ENCODE measurements around the gene CDH22. TPM values are rescaled to one million over a fixed set of nuclear protein-coding genes. Genes with fewer than 3 reads are reported as not detected.

The CDH22 gene, protein sequence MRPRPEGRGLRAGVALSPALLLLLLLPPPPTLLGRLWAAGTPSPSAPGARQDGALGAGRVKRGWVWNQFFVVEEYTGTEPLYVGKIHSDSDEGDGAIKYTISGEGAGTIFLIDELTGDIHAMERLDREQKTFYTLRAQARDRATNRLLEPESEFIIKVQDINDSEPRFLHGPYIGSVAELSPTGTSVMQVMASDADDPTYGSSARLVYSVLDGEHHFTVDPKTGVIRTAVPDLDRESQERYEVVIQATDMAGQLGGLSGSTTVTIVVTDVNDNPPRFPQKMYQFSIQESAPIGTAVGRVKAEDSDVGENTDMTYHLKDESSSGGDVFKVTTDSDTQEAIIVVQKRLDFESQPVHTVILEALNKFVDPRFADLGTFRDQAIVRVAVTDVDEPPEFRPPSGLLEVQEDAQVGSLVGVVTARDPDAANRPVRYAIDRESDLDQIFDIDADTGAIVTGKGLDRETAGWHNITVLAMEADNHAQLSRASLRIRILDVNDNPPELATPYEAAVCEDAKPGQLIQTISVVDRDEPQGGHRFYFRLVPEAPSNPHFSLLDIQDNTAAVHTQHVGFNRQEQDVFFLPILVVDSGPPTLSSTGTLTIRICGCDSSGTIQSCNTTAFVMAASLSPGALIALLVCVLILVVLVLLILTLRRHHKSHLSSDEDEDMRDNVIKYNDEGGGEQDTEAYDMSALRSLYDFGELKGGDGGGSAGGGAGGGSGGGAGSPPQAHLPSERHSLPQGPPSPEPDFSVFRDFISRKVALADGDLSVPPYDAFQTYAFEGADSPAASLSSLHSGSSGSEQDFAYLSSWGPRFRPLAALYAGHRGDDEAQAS
- total RNA-seq: not detected

DNA sequence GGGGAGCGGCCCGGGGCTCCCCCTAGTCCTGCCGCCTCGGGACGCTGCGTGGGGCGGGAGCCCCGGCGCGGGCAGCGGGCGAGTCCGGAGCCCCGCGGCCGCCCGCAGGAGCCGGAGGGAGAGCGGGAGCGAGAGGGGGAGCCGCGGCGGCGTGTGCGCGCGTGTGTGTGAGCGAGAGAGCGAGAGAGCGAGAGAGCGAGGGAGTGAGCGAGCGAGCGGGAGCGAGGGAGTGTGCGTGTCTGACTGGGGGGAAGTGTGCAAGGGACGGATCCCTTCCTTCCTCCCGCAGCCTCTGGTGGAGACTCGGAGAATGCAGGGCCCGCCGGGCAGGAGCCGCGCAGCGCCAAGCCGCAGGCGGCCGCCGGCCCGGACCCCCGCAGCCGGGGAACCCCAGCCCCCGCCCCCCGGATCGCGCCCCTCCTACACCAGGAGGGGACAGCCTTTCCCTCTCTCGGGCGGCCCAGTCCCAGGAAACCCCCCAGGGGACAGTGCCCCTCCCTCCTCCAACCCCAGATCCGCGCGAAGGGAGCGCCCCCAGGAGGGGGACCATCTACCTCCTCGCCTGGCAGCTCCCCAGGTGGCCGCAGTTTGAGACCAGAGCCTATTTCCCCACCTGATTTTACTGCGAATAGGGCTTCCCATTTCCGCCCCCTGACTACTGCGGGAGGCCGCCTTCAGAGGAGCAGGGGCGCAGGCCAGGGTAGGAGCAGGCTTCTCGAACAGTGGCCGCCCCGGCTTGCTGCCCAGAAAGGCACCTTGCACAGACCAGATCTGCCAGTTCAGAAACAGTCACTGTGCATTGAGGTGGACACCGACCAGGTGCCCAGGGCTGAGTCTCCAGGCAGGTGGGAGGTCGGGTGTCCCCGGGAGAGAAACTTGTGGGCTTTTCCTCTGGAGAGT is at the start of gene CDH22:
Gene CDH22 (minus strand): TSS at position 241 of the 900 bp plus-strand sequence. CDS start 57,204 bp downstream, outside the sequence.
- Mint-ChIP-seq H3K4me3 (peak within 1 kb of the TSS; percentile 54), H3K27me3 (peaks cover 62% of the 10 kb centered on the region), H3K9me3 (ENCODE audit: low read depth) (no peaks in the 10 kb centered on the region), H3K27ac (no peak within 1 kb of the TSS), H3K36me3 (ENCODE audit: low read depth) (no peaks in the 10 kb centered on the region), H3K4me1 (peaks cover 8% of the 10 kb centered on the region)
- ATAC-seq (peak; percentile 60), DNase-seq (peak; percentile 65)
- intact Hi-C loops (cut with DNase I, micrococcal nuclease): loop anchor here (5.0 kb wide), 2 partner anchors 286 to 379 kb away; partner anchors contain the start of gene TP53RK (in 1 of the 2)
- POLR2A ChIA-PET: no interaction called here
- CTCF ChIA-PET: no interaction called here

DNA sequence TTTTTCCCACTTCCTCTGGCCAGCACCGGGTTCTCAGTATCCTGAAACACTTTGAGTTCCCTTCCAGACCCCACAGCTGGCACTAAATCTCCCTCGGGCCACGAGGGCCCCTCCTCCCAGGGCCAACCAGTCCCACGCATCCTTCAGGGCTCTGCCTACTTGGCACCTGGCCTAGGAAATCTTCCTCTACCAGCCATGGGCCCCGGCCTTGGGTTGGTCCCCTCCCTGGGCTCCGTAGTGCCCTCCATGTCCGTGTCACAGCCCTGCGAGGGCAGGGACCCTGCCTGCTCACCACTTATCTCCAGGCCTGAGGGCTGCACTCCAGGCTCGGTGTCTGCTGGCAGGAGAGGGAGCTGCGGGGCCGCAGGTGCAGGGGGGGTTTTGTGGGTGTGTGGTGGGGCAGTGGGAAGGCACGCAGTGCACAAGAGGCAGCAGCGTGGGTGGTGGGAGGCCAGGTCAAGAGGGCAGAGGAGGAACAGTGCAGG is 48.8 kb upstream of the CDH22 start:
- H3K4me3 Mint-ChIP-seq: no peak overlapping the region
- ATAC-seq (no peak), DNase-seq (no peak)
- ChIA-PET POLR2A (interaction anchor here (0.6 kb wide), 1 partner anchor 41 kb away, joined by 4 read pairs; no protein-coding TSS in a partner anchor), CTCF (interaction anchor here (0.9 kb wide), 1 partner anchor 9 kb away, joined by 3 read pairs; no protein-coding TSS in a partner anchor)
- no peaks in the 10 kb centered on the region for H3K9me3 Mint-ChIP-seq (ENCODE audit: low read depth)
- H3K27me3 Mint-ChIP-seq: no peaks in the 10 kb centered on the region
- H3K36me3 Mint-ChIP-seq (ENCODE audit: low read depth): peaks cover 17% of the 10 kb centered on the region
- intact Hi-C loops (cut with DNase I, micrococcal nuclease): no loop called here
- H3K4me1 Mint-ChIP-seq: peaks cover 50% of the 10 kb centered on the region
- peak overlapping the region; percentile 76 for H3K27ac Mint-ChIP-seq

DNA sequence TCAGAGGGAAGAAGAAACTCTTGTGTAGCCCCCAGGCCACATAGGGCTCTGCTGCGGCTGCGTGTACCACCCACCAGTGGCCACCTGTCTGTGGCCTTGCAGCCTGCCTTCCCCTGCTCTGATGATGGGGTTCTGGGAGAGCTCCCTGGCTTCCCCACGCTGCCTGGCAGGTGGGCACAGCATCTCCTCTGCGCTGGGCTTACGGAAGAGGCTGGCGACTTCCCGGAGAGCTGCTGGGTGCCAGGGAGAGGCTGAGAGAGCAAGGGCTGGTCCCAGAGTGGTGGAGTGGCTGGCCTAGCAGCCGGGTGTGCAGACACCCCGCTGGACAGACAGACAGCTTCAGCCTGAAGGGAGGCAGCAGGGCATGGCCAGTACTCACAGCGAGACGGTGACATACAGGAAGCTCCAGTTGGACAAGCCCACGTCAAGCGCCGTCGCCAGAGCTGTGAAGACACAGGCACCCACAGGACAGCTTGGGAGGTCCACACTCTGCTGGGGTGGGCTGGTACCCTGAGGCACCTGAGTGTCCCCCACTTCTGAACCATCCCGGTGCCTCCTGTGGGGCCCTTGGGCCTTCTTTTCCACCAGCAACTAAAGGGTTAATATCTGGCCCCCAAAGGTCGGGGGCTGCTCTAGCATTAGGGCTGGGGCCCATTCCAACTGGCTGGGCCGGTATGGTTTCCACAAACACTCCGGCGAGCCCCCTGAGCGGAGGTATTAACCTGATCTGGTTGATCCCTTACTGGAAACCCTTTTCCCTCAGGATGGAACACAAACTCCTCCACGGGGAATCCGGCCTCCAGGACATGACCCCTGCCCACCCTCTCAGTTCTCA is 48.1 kb upstream of the CDH22 start:
- POLR2A ChIA-PET: no interaction called here
- H3K9me3 Mint-ChIP-seq (ENCODE audit: low read depth): no peaks in the 10 kb centered on the region
- no peak overlapping the region for H3K4me3 Mint-ChIP-seq
- H3K36me3 Mint-ChIP-seq (ENCODE audit: low read depth): peaks cover 14% of the 10 kb centered on the region
- ATAC-seq (no peak), DNase-seq (no peak)
- peaks cover 43% of the 10 kb centered on the region for H3K4me1 Mint-ChIP-seq
- H3K27ac Mint-ChIP-seq: no peak overlapping the region
- CTCF ChIA-PET: no interaction called here
- intact Hi-C loops (cut with DNase I, micrococcal nuclease): no loop called here
- no peaks in the 10 kb centered on the region for H3K27me3 Mint-ChIP-seq

DNA sequence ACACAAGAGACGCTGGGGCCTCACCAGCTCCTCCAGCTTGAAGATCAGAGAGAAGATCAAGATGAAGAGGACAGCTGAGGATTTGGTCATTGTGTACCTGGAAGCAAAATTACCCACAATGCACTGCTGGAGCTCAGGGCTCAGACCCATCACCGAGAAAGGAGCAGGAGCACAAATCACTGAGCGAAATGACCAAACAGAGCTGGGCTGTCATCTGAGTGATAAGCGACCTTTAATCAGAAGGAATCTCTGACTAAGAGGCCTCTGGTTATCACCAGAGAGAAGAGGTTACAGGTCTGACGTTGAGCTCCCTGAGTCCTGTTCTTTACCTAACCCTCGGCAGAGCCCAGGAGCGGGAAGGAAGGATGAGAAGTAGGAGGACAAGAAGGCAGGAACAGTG is 47.5 kb upstream of the CDH22 start:
- DNase-seq (no peak), ATAC-seq (no peak)
- ChIA-PET POLR2A (no interaction called here), CTCF (interaction anchor here (0.7 kb wide), 1 partner anchor 39 kb away, joined by 3 read pairs; no protein-coding TSS in a partner anchor)
- peak overlapping the region; percentile 64 for H3K27ac Mint-ChIP-seq
- peaks cover 12% of the 10 kb centered on the region for H3K36me3 Mint-ChIP-seq (ENCODE audit: low read depth)
- no peak overlapping the region for H3K4me3 Mint-ChIP-seq
- H3K4me1 Mint-ChIP-seq: peaks cover 37% of the 10 kb centered on the region
- no peaks in the 10 kb centered on the region for H3K27me3 Mint-ChIP-seq
- H3K9me3 Mint-ChIP-seq (ENCODE audit: low read depth): no peaks in the 10 kb centered on the region
- intact Hi-C loops (cut with DNase I, micrococcal nuclease): no loop called here

DNA sequence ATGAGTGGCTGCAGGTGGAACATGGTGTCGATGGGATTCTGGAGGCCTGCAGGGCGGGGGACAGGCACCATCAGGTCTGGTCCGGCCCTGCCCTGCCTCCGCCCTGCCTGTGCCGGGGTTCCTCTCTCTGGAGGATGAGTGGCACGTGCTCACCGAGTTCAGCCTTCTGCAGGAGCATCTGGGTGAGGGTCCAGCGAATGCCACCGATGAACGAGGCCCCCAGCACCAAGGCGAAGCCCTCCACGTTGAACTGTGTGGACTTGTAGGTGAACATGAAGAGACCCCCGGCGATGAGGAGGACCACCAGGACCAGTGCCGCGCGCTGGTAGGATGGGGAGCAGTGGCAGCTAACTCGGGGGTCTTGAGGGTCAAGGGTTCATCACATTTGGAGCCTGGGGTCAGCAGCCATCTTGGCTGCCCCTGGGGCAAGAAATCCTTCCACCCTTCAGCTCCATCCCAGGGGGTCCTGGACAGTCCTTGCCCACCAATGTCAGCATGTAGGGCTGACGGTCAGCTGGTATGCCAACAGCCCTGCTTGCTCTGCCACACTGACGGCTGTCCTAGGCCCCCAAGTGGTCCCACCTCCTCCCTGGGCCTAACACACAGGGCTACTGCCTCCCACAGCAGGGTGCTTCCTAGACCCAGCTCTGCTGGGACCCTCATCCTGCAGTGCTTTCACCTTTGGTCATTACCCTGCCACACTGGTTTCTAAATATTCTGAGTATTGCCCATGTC is 46.8 kb upstream of the CDH22 start:
- CTCF ChIA-PET: interaction anchor here (0.7 kb wide), 1 partner anchor 39 kb away, joined by 3 read pairs; no protein-coding TSS in a partner anchor

DNA sequence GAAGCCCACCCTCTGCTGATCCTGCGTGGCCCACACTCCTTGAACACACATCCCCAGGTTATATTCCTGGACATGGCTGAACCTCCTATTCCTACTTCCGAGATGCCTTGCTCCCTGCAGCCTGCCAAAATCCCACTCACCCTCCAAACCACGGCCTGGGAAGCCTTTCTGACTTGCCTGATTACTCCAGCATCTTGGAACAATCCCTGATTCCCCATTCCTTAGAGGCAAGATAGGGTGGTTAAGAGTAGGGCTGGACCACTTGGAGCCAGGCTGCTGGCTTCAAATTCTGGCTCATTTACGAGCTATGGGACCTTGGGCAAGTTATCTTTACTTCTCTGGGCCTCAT is 45.9 kb upstream of the CDH22 start:
- Mint-ChIP-seq H3K9me3 (ENCODE audit: low read depth) (no peaks in the 10 kb centered on the region), H3K4me1 (peaks cover 34% of the 10 kb centered on the region), H3K4me3 (no peak overlapping the region), H3K27me3 (no peaks in the 10 kb centered on the region), H3K27ac (no peak overlapping the region), H3K36me3 (ENCODE audit: low read depth) (peaks cover 21% of the 10 kb centered on the region)
- intact Hi-C loops (cut with DNase I, micrococcal nuclease): no loop called here
- no peak for ATAC-seq
- ChIA-PET CTCF (no interaction called here), POLR2A (no interaction called here)
- DNase-seq: no peak

More for the DNA sequence above, 46.8 kb upstream of the CDH22 start:
- DNase-seq (no peak), ATAC-seq (no peak)
- H3K4me3 Mint-ChIP-seq: no peak overlapping the region
- POLR2A ChIA-PET: no interaction called here
- peaks cover 19% of the 10 kb centered on the region for H3K36me3 Mint-ChIP-seq (ENCODE audit: low read depth)
- H3K27me3 Mint-ChIP-seq: no peaks in the 10 kb centered on the region
- H3K4me1 Mint-ChIP-seq: peaks cover 39% of the 10 kb centered on the region
- no peaks in the 10 kb centered on the region for H3K9me3 Mint-ChIP-seq (ENCODE audit: low read depth)
- intact Hi-C loops (cut with DNase I, micrococcal nuclease): no loop called here
- H3K27ac Mint-ChIP-seq: peak overlapping the region; percentile 64

DNA sequence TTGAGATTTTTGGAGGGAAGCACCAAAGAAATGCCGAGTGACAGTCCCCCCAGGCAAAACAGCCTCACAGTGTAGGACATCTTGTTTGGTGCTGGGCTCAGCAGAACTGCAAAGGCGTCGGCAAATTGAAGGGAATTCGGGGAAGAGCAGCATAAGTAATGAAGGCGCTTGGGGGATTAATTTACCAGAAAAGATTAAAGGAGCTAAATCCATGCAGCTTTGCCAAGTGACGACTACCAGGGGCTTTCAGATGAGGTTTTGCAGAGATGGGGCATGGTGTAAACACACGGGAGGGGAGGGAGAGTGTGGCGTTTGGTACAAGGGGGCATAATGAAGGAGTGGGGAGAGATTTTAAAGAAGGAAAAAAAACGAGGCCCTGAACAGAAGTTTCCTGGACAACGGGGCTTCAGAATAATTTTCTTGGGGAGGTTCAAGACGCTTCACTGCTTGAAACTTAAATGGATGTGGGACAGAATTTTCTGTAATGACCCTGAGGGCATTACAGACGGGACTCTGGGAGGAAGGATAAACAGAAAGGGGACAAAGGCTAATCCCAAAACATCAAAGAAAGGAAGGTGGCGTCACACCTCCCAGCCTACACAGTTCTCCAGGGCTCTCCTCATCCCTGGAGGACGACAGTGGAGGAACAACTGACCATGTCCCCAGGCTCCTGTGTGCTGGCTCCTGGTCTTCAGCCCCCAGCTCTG is 45.4 kb upstream of the CDH22 start:
- peaks cover 31% of the 10 kb centered on the region for H3K4me1 Mint-ChIP-seq
- intact Hi-C loops (cut with DNase I, micrococcal nuclease): no loop called here
- H3K4me3 Mint-ChIP-seq: no peak overlapping the region
- ChIA-PET POLR2A (no interaction called here), CTCF (interaction anchor here (0.9 to 1.2 kb wide), 2 partner anchors 8 to 10 kb away, joined by 3 to 4 read pairs; no protein-coding TSS in a partner anchor)
- H3K9me3 Mint-ChIP-seq (ENCODE audit: low read depth): no peaks in the 10 kb centered on the region
- H3K27ac Mint-ChIP-seq: no peak overlapping the region
- peaks cover 21% of the 10 kb centered on the region for H3K36me3 Mint-ChIP-seq (ENCODE audit: low read depth)
- DNase-seq: no peak
- ATAC-seq: no peak
- H3K27me3 Mint-ChIP-seq: no peaks in the 10 kb centered on the region

DNA sequence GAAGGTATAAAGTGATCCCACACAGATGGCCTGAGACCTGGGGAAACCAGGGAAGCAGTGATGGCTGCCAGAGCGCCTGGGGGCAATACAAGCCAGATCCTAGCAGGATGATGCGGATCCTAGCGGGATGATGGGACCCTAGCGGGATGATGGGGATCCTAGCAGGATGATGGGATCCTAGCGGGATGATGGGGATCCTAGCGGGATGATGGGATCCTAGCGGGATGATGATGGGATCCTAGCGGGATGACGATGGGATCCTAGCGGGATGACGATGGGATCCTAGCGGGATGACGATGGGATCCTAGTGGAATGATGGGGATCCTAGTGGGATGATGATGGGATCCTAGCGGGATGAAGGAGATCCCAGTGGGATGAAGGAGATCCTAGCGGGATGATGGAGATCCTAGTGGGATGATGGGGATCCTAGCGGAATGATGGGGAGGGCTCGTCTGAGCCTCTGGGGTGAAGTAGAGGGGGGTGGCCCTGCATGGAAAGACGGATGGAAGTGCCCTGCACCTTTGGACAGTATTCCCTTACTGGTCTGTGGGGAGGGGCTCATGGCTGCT is 44.2 kb upstream of the CDH22 start:
- intact Hi-C loops (cut with DNase I, micrococcal nuclease): no loop called here
- no peaks in the 10 kb centered on the region for H3K27me3 Mint-ChIP-seq
- H3K36me3 Mint-ChIP-seq (ENCODE audit: low read depth): peaks cover 21% of the 10 kb centered on the region
- POLR2A ChIA-PET: no interaction called here
- no peak overlapping the region for H3K4me3 Mint-ChIP-seq
- DNase-seq: no peak
- H3K9me3 Mint-ChIP-seq (ENCODE audit: low read depth): no peaks in the 10 kb centered on the region
- no peak overlapping the region for H3K27ac Mint-ChIP-seq
- no peak for ATAC-seq
- CTCF ChIA-PET: no interaction called here
- peaks cover 21% of the 10 kb centered on the region for H3K4me1 Mint-ChIP-seq

DNA sequence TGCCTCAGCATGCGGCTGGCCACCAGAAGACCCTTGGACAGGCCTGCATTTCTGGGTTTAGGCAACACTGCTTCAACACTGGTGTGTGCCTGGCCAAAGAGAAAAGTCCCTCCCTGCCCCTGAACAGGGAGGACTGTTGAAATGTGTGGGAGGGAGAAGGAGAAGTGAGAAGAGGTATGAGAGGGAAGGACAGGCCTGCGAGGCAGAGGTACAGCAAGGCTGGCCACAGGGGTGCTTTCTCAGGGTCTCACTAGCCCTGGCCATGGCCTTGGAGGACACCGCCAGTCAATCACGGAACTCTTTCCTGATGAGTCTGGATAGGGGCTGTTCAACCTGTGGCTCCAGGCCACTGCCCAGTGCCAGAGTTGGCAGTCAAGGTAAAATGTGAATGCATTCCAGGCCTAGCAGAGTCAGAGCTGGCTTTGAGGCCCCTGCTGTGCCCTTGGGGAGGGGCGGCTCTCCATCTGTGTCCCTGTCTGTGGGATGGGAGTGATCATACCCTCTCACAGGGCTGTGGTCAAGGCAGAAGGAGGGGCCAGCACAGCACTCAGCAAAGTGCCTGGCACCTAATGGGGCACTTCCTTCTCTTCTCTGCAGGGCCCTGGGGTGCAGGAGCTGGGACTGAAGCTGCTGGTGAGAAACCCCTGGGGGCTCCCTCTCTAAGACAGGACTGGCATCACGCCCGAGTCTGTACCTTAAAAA is 43.2 kb upstream of the CDH22 start:
- no peak overlapping the region for H3K27ac Mint-ChIP-seq
- ChIA-PET CTCF (no interaction called here), POLR2A (no interaction called here)

More for the DNA sequence above, 43.2 kb upstream of the CDH22 start:
- Mint-ChIP-seq H3K27me3 (no peaks in the 10 kb centered on the region), H3K4me3 (no peak overlapping the region), H3K9me3 (ENCODE audit: low read depth) (no peaks in the 10 kb centered on the region), H3K36me3 (ENCODE audit: low read depth) (peaks cover 21% of the 10 kb centered on the region), H3K4me1 (peaks cover 17% of the 10 kb centered on the region)
- ATAC-seq (no peak), DNase-seq (no peak)
- intact Hi-C loops (cut with DNase I, micrococcal nuclease): no loop called here

Measured in activated CD4-positive, alpha-beta T cell treated with anti-CD3 and anti-CD28 coated beads for 36 hours (primary cell).